Muscle of leg (tissue), 16 donors: Measurements from ENCODE around the gene DLX1. TPM values are rescaled to one million over a fixed set of nuclear protein-coding genes. Genes with fewer than 3 reads are reported as not detected.

Source experiments
- DNase-seq: peaks from one replicate; pipeline ENCODE4 v3.0.0; 2013
- H3K27ac ChIP-seq: one replicate; pipeline ENCODE4 v1.5.1; 2013; ENCODE audit warnings: mild to moderate bottlenecking, low read length, control low read depth
- H3K27me3 ChIP-seq: one replicate; pipeline ENCODE4 v1.6.1; 2013; ENCODE audit warnings: low read length; ENCODE audit not compliant: control insufficient read depth, insufficient read depth
- H3K36me3 ChIP-seq: one replicate; pipeline ENCODE4 v1.6.1; 2013; ENCODE audit warnings: low read length; ENCODE audit not compliant: control insufficient read depth, insufficient read depth
- H3K4me1 ChIP-seq: one replicate; pipeline ENCODE4 v1.6.1; 2013; ENCODE audit warnings: low read length; ENCODE audit not compliant: control insufficient read depth, insufficient read depth
- H3K4me3 ChIP-seq: one replicate; pipeline ENCODE4 v1.5.1; 2013; ENCODE audit warnings: low read length, control low read depth
- H3K9me3 ChIP-seq: replicated peaks from 2 replicates; pipeline ENCODE4 v1.6.1; 2013; ENCODE audit warnings: low read depth, low read length; ENCODE audit not compliant: control insufficient read depth
- WGBS: methylation state at CpG from one replicate; pipeline ENCODE4 v1.1.5; 2013; ENCODE audit warnings: missing lambda C conversion rate; ENCODE audit not compliant: insufficient coverage; 5-methylcytosine and 5-hydroxymethylcytosine counted together
- long read RNA-seq, 11 donors: transcript quantifications; one replicate each; lab custom pipeline, GENCODE V29; 2026
- polyA plus RNA-seq, 8 donors: library from polyadenylated mRNA; unstranded; fragments of 120-200 nt; gene quantifications; one replicate each; pipeline versions ENCODE4 v1.2.1 to v1.2.3, GENCODE V29; 2013; ENCODE audit warnings: inconsistent platforms in 1 of 8, low replicate concordance in 1 of 8; ENCODE audit not compliant: insufficient read length in 8 of 8, insufficient read depth in 1 of 8
- total RNA-seq: library from RNA; stranded (reverse); fragments of 120-200 nt; gene quantifications from one replicate; pipeline ENCODE4 v1.2.4, GENCODE V29; 2013

The DLX1 gene
- total RNA-seq = 0.09 TPM
- under 1 TPM; 0.11 to 0.60 (median 0.33) TPM for polyA plus RNA-seq
- long read RNA-seq, donor 1 = 0 reads
- long read RNA-seq, donor 2 = 0 reads
- long read RNA-seq, donor 3 = 0 reads
- long read RNA-seq, donor 4 = 0 reads
- long read RNA-seq, donor 5 = 0 reads
- long read RNA-seq, donor 6 = 0 reads
- long read RNA-seq, donor 7, partial matches to known transcripts = 0 of 2 reads
- long read RNA-seq, donor 7, other reads (novel, unspliced or antisense) = 0 of 2 reads
- long read RNA-seq, donor 8 = 0 reads
- long read RNA-seq, donor 9 = 0 reads
- long read RNA-seq, donor 10 = 0 reads
- long read RNA-seq, donor 11 = 0 reads

DNA sequence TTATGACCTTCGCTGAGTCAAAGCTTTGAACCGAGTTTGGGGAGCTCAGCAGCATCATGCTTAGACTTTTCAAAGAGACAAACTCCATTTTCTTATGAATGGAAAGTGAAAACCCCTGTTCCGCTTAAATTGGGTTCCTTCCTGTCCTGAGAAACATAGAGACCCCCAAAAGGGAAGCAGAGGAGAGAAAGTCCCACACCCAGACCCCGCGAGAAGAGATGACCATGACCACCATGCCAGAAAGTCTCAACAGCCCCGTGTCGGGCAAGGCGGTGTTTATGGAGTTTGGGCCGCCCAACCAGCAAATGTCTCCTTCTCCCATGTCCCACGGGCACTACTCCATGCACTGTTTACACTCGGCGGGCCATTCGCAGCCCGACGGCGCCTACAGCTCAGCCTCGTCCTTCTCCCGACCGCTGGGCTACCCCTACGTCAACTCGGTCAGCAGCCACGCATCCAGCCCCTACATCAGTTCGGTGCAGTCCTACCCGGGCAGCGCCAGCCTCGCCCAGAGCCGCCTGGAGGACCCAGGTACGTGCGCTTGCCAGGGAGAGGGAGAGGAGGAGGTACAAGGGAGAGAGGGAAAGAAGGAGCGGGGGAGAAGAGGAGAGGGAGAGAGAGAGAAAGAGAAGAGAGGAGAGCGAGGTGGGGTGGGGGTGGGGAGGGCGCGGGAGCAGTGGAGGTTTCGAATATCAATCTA is at the start of gene DLX1:
Gene DLX1, plus strand, starts transcription at position 48 of the 700 bp plus-strand sequence. Its CDS starts 171 bp downstream, at position 219.
- Histone ChIP-seq H3K27ac (no peak within 1 kb of the TSS), H3K4me3 (peak within 1 kb of the TSS; percentile 44), H3K4me1 (peaks cover 56% of the 10 kb centered on the region), H3K9me3 (no peaks in the 10 kb centered on the region), H3K36me3 (no peaks in the 10 kb centered on the region), H3K27me3 (peaks cover 100% of the 10 kb centered on the region)
- WGBS = under 1% methylated on average over 23 of the region's 34 CpGs
- no peak for DNase-seq

DNA sequence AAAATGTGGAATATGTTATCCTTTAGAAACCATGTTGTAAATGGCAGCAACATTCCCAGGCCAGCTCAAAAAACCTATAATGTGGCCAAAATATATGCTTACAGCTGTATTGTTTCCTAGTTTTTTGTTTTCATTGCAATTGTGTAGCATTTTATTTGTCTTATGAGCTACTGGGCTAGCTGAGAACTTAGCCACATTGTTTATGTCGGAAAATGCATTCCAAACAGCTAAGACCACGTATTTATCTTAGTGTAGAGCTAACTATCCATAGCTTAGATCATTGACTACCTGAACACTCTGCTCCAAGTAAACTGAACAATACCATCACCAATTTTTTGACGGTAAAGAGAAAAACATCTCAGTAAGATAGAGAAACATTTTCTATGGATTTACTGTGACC is 47.2 kb upstream of the DLX1 start:
- Histone ChIP-seq H3K27me3 (no peaks in the 10 kb centered on the region), H3K9me3 (no peaks in the 10 kb centered on the region), H3K4me1 (no peaks in the 10 kb centered on the region), H3K36me3 (no peaks in the 10 kb centered on the region), H3K27ac (no peak overlapping the region), H3K4me3 (no peak overlapping the region)
- DNase-seq = no peak
- no CpG with 5 or more reads among the region's 3 CpGs for WGBS

DNA sequence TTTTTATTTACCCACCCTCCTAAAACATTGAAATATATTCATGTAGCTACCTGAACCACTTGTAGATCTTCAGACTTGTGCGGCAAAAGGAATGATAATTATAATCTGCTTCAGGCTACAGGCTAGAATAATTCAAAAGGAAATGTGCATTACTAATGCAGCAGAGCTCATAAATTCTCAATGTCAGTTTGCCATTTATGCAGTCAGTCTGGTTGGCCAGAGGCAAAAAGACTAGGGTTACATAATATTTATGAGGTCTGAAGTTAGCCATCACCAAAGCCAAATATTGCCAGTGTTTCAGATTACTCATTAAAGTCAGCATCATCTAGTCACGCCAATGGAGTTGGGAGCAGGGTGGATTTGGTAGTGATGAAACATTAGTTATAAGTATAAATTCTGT is 46.7 kb upstream of the DLX1 start:
- Histone ChIP-seq H3K4me3 (no peak overlapping the region), H3K27ac (no peak overlapping the region), H3K9me3 (no peaks in the 10 kb centered on the region), H3K4me1 (no peaks in the 10 kb centered on the region), H3K27me3 (no peaks in the 10 kb centered on the region), H3K36me3 (no peaks in the 10 kb centered on the region)
- whole genome bisulfite sequencing = no CpG with 5 or more reads among the region's 2 CpGs
- no peak for DNase-seq

DNA sequence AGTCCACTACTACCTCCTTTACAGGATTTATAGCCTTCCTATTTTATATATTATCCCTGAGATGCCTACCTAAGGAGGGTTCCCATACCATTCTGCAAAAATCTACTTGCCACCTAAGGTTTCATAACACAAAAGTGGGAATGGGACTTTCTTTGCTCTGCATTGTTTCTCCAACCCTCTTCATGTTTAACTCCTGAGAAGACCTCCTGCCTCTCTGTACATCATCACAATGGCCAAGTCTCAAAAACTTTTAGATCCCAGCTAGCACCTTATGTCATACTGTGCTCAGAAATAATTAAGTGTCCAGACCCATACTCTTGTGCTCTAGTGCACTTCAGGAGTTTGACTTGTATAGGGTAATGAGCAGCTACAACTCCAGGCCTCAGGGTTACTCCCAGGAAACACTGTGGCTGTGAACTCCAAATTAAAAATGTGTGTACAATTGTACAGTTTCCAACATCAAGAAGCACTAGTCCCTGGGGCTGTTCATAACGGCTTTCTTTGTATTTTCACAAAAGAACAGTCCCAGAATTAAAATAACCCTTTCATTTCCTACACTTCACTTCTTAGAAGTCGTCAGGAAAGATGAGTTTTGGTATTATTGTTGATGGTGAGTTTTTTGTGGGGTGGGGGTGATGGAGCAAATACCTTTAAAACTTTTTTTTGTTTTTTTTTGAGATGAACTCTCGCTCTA is 46.1 kb upstream of the DLX1 start:
- no peak overlapping the region for H3K4me3 ChIP-seq
- no peak overlapping the region for H3K27ac ChIP-seq
- H3K27me3 ChIP-seq = no peaks in the 10 kb centered on the region
- DNase-seq = no peak
- H3K4me1 ChIP-seq = no peaks in the 10 kb centered on the region
- H3K36me3 ChIP-seq = no peaks in the 10 kb centered on the region
- no CpG with 5 or more reads among the region's 3 CpGs for WGBS
- no peaks in the 10 kb centered on the region for H3K9me3 ChIP-seq

DNA sequence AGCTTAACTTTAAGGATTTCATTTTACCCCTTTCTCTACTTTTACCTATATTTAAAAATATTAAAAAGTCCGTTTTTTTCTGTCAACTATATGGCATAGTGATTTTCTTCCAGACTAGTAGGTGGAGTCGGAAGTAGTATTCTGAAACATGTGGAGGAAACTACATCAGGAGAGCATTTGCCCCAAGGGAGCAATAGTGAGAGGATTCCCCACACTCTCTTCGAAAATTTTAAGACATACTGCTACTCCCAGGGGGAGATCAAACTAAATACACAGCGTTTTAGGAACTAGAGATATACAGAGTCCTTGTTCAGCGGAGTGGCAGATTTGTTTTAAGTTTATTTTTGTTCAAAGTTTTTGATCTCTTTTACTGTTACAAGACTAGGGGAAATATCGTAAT is 45.0 kb upstream of the DLX1 start:
- Histone ChIP-seq H3K4me3 (no peak overlapping the region), H3K9me3 (no peaks in the 10 kb centered on the region), H3K4me1 (no peaks in the 10 kb centered on the region), H3K36me3 (no peaks in the 10 kb centered on the region), H3K27me3 (no peaks in the 10 kb centered on the region), H3K27ac (no peak overlapping the region)
- DNase-seq = peak; percentile 5
- no CpG with 5 or more reads among the region's 6 CpGs for WGBS

DNA sequence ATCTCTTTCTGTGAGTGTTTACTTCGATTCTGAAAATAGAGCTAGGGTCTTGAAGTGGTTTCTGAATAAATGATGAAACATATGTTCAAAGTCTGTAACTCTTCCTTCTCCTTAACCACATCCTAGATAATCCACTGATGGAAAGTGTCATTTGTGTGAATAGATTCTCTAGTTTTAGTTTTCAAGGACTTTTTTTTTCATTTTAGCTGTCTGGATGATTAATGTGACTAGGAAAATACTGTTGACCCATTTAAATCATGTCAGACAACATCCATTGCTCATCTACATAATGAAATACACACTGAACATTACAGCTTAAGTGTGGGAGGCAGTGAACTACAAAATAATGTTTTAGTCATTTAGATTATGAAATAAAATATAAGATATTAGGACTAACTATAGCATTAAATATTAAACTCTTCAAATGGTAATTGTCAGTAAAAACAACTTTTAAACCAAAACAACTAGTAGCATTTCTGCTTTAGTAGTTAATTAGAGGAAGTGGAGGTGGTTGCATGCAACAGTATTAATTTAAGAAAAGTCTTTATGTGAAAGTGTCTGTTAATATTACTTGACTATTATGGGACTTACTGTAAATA is 39.1 kb upstream of the DLX1 start:
- Histone ChIP-seq H3K36me3 (no peaks in the 10 kb centered on the region), H3K27me3 (no peaks in the 10 kb centered on the region), H3K4me1 (no peaks in the 10 kb centered on the region), H3K27ac (no peak overlapping the region), H3K4me3 (no peak overlapping the region), H3K9me3 (no peaks in the 10 kb centered on the region)
- no CpG with 5 or more reads among the region's 1 CpG for WGBS
- no peak for DNase-seq

DNA sequence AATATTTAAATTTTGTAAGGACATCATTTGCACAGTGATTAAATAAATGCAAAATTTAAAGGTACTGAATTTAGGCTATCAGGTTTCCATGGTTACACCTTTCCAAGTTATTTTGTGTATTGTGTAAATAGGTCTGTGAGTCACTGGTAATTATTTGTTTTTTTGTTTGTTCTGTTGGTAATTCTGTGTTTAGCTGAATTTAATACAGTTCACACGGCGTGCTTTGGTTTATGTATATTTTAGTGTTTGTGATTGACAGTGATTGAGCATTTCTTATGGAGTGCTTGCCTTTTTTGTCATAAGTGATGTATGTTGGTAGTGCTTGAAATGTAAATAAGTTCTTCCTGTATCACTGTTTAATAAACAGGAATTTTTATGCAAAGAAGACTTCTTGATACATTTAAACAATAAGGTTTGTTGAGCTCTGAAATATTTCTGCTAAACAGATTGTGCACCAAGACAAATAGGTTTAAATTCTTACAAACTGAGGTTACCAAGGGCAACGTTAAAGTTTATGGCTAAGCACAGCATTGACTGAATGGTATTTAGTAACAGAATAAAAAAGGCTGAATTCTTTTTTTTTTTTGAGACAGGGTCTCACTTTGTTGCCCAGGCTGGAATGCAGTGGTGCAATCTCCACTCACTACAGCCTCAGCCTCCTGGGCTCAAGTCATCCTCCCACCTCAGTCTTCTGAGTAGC is 38.3 kb upstream of the DLX1 start:
- H3K4me1 ChIP-seq = no peaks in the 10 kb centered on the region
- WGBS = 100% methylated on average over 1 of the region's 3 CpGs
- H3K4me3 ChIP-seq = no peak overlapping the region
- no peaks in the 10 kb centered on the region for H3K27me3 ChIP-seq
- H3K9me3 ChIP-seq = no peaks in the 10 kb centered on the region
- DNase-seq = no peak
- no peak overlapping the region for H3K27ac ChIP-seq
- H3K36me3 ChIP-seq = no peaks in the 10 kb centered on the region

DNA sequence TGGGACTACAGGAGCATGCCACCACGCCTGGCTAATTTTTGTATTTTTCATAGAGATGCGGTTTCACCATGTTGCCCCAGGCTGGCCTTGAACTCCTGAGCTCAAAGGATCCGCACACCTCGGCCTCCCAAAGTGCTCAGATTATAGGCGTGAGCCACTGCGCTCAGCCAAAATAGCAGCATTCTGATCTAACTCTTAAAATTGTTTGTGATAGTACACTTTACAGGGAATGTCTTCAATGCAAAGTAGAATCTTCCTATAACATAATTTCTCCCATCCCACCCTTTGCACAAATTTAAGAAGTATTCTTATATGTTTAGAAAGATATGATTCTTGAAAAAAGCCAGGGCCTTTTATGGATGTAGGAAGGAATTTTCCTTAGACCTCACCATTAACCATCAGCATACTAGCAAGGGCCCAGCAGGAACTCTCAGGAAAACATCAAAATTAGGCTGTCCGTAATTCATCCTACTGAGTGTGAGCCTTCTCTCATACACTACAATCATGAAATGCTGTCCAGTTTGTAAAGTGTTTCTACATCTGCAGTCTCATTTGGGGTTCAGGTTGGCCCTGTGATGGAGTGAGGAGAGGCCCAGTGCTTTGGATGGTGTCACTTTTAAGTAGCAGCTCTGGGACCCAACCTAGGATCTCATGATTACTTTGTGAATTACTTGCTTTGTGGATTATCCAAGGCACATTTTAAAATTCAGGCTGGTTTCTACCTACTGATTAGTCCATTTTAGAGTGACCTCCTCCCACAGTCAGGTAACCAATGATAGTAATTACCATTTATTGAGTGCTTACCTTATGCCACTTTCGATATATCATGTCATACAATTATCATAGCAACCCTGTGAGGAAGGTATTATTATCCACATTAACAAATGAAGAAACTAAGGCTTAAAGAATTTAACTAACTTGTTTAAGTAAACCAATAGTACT is 37.5 kb upstream of the DLX1 start:
- H3K27me3 ChIP-seq = no peaks in the 10 kb centered on the region
- no peaks in the 10 kb centered on the region for H3K4me1 ChIP-seq
- no peak overlapping the region for H3K4me3 ChIP-seq
- no peak for DNase-seq
- H3K36me3 ChIP-seq = no peaks in the 10 kb centered on the region
- H3K27ac ChIP-seq = no peak overlapping the region
- 90% methylated on average over 2 of the region's 8 CpGs for WGBS
- no peaks in the 10 kb centered on the region for H3K9me3 ChIP-seq
